GM23338 (cell line): Measurements from ENCODE around the gene SSTR3. TPM values are rescaled to one million over a fixed set of nuclear protein-coding genes. Genes with fewer than 3 reads are reported as not detected.

Source experiments
- ATAC-seq: fragments of 200-7000 bp; cut with Tn5 transposase; 3 replicates; pipeline ENCODE4 v1.9.1; 2020
- DNase-seq: peaks from one replicate; pipeline ENCODE4 v3.0.0-alpha.2; 2015; ENCODE audit warnings: low spot score
- H2AFZ ChIP-seq: fragments of 200-600 bp; sonication (generic); 2 replicates; pipeline ENCODE4 v1.8.0; 2016; ENCODE audit warnings: antibody characterized with exemption, mild to moderate bottlenecking, moderate library complexity
- H3F3A ChIP-seq: fragments of 200-600 bp; sonication (generic); replicated peaks from 2 replicates; pipeline ENCODE4 v1.8.0; 2017; ENCODE audit warnings: antibody characterized with exemption, mixed run types, low read depth
- H3K27ac ChIP-seq: fragments of 200-600 bp; sonication (generic); 2 replicates; pipeline ENCODE4 v1.6.1; 2016; ENCODE audit warnings: low read depth
- H3K27me3 ChIP-seq: fragments of 200-600 bp; sonication (generic); 2 replicates; pipeline ENCODE4 v1.8.0; 2016; ENCODE audit warnings: mild to moderate bottlenecking, mixed run types, moderate library complexity; ENCODE audit not compliant: insufficient read depth
- H3K36me3 ChIP-seq: fragments of 200-600 bp; sonication (generic); 2 replicates; pipeline ENCODE4 v1.8.0; 2016; ENCODE audit warnings: mild to moderate bottlenecking; ENCODE audit not compliant: insufficient read depth
- H3K4me1 ChIP-seq: fragments of 200-600 bp; sonication (generic); 2 replicates; pipeline ENCODE4 v1.8.0; 2016; ENCODE audit warnings: mild to moderate bottlenecking, moderate library complexity; ENCODE audit not compliant: insufficient read depth
- H3K4me2 ChIP-seq: fragments of 200-600 bp; sonication (generic); 2 replicates; pipeline ENCODE4 v1.7.1; 2017; ENCODE audit warnings: mixed run types
- H3K4me3 ChIP-seq: fragments of 200-600 bp; sonication (generic); 2 replicates; pipeline ENCODE4 v1.6.1; 2016; ENCODE audit warnings: mixed run types
- H3K79me2 ChIP-seq: fragments of 200-600 bp; sonication (generic); replicated peaks from 2 replicates; pipeline ENCODE4 v1.8.0; 2017; ENCODE audit warnings: mild to moderate bottlenecking; ENCODE audit not compliant: insufficient read depth
- H3K9me2 ChIP-seq: fragments of 200-600 bp; sonication (generic); 2 replicates; pipeline ENCODE4 v1.8.0; 2017; ENCODE audit not compliant: insufficient read depth
- H4K20me1 ChIP-seq: fragments of 200-600 bp; sonication (generic); replicated peaks from 2 replicates; pipeline ENCODE4 v1.8.0; 2017; ENCODE audit warnings: mild to moderate bottlenecking; ENCODE audit not compliant: insufficient read depth
- H3K27ac Mint-ChIP-seq: 2 replicates; pipeline ENCODE4 v1.8.0; 2020; ENCODE audit warnings: inconsistent platforms, mild to moderate bottlenecking, moderate library complexity, mixed read lengths
- H3K27me3 Mint-ChIP-seq: 3 replicates; pipeline ENCODE4 v1.8.0; 2022; ENCODE audit warnings: low read depth, mild to moderate bottlenecking, moderate library complexity, mixed read lengths, inconsistent platforms; ENCODE audit not compliant: insufficient read depth, poor library complexity
- H3K36me3 Mint-ChIP-seq: 3 replicates; pipeline ENCODE4 v1.8.0; 2021; ENCODE audit warnings: low read depth, mild to moderate bottlenecking, inconsistent platforms, moderate library complexity, mixed read lengths
- H3K4me1 Mint-ChIP-seq: 3 replicates; pipeline ENCODE4 v1.8.0; 2020; ENCODE audit warnings: mild to moderate bottlenecking, inconsistent platforms, mixed read lengths
- H3K4me3 Mint-ChIP-seq: 3 replicates; pipeline ENCODE4 v1.8.0; 2021; ENCODE audit warnings: moderate library complexity, mild to moderate bottlenecking, inconsistent platforms, mixed read lengths
- H3K9me3 Mint-ChIP-seq: 3 replicates; pipeline ENCODE4 v1.8.0; 2020; ENCODE audit warnings: moderate library complexity, mild to moderate bottlenecking, inconsistent platforms, mixed read lengths
- EZH2 ChIP-seq: fragments of 200-600 bp; sonication (generic); IDR thresholded peaks from one replicate; pipeline ENCODE4 v1.8.0; 2017; ENCODE audit warnings: antibody characterized with exemption, mild to moderate bottlenecking, low read depth; ENCODE audit not compliant: unreplicated experiment
- NANOG ChIP-seq: IDR thresholded peaks from 2 replicates; pipeline ENCODE4 v1.6.1; 2016; ENCODE audit warnings: antibody characterized with exemption, borderline replicate concordance
- STAT1 ChIP-seq: IDR thresholded peaks from one replicate; pipeline ENCODE4 v1.6.1; 2016; ENCODE audit warnings: antibody characterized with exemption; ENCODE audit not compliant: unreplicated experiment
- ZNF331 ChIP-seq: fragments of 250-450 bp; sonication (Bioruptor Pico); IDR thresholded peaks from 2 replicates; pipeline ENCODE4 v1.5.0; 2020; ENCODE audit warnings: low read depth, mild to moderate bottlenecking, moderate library complexity
- polyA plus RNA-seq: library from polyadenylated mRNA; unstranded; fragments of >200 nt; fragmentation: Nextera tagmentation; extraction: Ambion mirVana; gene quantifications from 2 replicates; pipeline ENCODE4 v1.2.1, GENCODE V29; 2016
- total RNA-seq: library from RNA; depleted of rRNA; stranded (reverse); fragments of >200 nt; shearing (Covaris generic); gene quantifications from 2 replicates; pipeline ENCODE4 v1.2.3, GENCODE V29; 2014
- TF ChIP-seq, protein P1 (sequence below), 2 experiments: fragments of 200-600 bp in 1 of 2; sonication (generic) in 1 of 2; conservative IDR thresholded peaks; 2 replicates each; pipeline versions ENCODE4 v1.5.1 to v1.6.1; 2016 to 2017; ENCODE audit warnings: antibody characterized with exemption in 2 of 2, low read depth in 2 of 2, mild to moderate bottlenecking in 2 of 2, moderate library complexity in 1 of 2
- TF ChIP-seq, protein P2 (sequence below): IDR thresholded peaks from one replicate; pipeline ENCODE4 v1.6.1; 2018; ENCODE audit warnings: antibody characterized with exemption; ENCODE audit not compliant: unreplicated experiment
- TF ChIP-seq, protein P3 (sequence below): fragments of 250-450 bp; sonication (Bioruptor Pico); IDR thresholded peaks from 2 replicates; pipeline ENCODE4 v1.5.0; 2020; ENCODE audit warnings: mild to moderate bottlenecking, moderate library complexity

The SSTR3 gene
- total and polyA plus RNA-seq, 2 experiments from 2014 or later: 0.66 TPM; not detected in 1

DNA sequence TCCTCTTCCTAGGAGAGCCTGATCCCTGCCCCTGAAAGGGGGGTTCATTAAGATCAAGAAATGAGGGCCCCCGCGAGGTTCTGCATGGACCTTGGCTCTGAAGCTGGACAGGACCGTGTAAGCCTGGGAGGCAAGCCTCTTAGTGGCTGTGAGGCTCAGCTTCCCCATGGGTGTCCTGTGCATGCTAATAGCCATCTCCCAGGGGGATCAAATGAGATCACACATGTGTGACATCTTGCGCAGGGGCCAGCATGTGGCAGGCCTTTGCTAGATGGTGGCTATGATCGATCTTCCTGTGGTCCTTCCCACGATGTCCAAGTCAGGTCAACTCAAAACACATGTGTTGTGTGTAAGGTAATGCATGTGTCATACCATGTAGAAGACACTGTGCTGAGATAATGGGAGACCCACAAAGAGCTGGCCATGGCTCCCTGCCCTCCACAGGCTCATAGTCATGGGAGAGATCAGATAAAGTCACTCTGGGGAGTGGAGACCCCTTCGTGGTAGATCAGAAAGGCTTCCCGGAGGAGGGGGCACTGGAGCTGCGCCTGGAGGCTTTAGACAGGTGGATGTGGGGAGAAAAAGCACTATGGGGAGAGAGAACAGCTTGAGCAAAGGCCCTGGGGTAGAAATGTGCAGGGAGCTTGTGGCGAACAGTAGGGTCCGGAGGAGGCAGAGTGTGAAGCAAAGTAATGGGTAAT is 28.1 kb upstream of the SSTR3 start:
- TF ChIP-seq, protein P1, sequence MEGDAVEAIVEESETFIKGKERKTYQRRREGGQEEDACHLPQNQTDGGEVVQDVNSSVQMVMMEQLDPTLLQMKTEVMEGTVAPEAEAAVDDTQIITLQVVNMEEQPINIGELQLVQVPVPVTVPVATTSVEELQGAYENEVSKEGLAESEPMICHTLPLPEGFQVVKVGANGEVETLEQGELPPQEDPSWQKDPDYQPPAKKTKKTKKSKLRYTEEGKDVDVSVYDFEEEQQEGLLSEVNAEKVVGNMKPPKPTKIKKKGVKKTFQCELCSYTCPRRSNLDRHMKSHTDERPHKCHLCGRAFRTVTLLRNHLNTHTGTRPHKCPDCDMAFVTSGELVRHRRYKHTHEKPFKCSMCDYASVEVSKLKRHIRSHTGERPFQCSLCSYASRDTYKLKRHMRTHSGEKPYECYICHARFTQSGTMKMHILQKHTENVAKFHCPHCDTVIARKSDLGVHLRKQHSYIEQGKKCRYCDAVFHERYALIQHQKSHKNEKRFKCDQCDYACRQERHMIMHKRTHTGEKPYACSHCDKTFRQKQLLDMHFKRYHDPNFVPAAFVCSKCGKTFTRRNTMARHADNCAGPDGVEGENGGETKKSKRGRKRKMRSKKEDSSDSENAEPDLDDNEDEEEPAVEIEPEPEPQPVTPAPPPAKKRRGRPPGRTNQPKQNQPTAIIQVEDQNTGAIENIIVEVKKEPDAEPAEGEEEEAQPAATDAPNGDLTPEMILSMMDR (conservative IDR thresholded peaks at IDR 0.05; ENCODE audit: low read depth in 2 of 2): no peak
- TF ChIP-seq EZH2 (no peak), STAT1 (no peak), NANOG (no peak), ZNF331 (CRISPR knock-in tag) (no peak)
- TF ChIP-seq, protein P2, sequence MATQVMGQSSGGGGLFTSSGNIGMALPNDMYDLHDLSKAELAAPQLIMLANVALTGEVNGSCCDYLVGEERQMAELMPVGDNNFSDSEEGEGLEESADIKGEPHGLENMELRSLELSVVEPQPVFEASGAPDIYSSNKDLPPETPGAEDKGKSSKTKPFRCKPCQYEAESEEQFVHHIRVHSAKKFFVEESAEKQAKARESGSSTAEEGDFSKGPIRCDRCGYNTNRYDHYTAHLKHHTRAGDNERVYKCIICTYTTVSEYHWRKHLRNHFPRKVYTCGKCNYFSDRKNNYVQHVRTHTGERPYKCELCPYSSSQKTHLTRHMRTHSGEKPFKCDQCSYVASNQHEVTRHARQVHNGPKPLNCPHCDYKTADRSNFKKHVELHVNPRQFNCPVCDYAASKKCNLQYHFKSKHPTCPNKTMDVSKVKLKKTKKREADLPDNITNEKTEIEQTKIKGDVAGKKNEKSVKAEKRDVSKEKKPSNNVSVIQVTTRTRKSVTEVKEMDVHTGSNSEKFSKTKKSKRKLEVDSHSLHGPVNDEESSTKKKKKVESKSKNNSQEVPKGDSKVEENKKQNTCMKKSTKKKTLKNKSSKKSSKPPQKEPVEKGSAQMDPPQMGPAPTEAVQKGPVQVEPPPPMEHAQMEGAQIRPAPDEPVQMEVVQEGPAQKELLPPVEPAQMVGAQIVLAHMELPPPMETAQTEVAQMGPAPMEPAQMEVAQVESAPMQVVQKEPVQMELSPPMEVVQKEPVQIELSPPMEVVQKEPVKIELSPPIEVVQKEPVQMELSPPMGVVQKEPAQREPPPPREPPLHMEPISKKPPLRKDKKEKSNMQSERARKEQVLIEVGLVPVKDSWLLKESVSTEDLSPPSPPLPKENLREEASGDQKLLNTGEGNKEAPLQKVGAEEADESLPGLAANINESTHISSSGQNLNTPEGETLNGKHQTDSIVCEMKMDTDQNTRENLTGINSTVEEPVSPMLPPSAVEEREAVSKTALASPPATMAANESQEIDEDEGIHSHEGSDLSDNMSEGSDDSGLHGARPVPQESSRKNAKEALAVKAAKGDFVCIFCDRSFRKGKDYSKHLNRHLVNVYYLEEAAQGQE: no peak
- TF ChIP-seq, protein P3, sequence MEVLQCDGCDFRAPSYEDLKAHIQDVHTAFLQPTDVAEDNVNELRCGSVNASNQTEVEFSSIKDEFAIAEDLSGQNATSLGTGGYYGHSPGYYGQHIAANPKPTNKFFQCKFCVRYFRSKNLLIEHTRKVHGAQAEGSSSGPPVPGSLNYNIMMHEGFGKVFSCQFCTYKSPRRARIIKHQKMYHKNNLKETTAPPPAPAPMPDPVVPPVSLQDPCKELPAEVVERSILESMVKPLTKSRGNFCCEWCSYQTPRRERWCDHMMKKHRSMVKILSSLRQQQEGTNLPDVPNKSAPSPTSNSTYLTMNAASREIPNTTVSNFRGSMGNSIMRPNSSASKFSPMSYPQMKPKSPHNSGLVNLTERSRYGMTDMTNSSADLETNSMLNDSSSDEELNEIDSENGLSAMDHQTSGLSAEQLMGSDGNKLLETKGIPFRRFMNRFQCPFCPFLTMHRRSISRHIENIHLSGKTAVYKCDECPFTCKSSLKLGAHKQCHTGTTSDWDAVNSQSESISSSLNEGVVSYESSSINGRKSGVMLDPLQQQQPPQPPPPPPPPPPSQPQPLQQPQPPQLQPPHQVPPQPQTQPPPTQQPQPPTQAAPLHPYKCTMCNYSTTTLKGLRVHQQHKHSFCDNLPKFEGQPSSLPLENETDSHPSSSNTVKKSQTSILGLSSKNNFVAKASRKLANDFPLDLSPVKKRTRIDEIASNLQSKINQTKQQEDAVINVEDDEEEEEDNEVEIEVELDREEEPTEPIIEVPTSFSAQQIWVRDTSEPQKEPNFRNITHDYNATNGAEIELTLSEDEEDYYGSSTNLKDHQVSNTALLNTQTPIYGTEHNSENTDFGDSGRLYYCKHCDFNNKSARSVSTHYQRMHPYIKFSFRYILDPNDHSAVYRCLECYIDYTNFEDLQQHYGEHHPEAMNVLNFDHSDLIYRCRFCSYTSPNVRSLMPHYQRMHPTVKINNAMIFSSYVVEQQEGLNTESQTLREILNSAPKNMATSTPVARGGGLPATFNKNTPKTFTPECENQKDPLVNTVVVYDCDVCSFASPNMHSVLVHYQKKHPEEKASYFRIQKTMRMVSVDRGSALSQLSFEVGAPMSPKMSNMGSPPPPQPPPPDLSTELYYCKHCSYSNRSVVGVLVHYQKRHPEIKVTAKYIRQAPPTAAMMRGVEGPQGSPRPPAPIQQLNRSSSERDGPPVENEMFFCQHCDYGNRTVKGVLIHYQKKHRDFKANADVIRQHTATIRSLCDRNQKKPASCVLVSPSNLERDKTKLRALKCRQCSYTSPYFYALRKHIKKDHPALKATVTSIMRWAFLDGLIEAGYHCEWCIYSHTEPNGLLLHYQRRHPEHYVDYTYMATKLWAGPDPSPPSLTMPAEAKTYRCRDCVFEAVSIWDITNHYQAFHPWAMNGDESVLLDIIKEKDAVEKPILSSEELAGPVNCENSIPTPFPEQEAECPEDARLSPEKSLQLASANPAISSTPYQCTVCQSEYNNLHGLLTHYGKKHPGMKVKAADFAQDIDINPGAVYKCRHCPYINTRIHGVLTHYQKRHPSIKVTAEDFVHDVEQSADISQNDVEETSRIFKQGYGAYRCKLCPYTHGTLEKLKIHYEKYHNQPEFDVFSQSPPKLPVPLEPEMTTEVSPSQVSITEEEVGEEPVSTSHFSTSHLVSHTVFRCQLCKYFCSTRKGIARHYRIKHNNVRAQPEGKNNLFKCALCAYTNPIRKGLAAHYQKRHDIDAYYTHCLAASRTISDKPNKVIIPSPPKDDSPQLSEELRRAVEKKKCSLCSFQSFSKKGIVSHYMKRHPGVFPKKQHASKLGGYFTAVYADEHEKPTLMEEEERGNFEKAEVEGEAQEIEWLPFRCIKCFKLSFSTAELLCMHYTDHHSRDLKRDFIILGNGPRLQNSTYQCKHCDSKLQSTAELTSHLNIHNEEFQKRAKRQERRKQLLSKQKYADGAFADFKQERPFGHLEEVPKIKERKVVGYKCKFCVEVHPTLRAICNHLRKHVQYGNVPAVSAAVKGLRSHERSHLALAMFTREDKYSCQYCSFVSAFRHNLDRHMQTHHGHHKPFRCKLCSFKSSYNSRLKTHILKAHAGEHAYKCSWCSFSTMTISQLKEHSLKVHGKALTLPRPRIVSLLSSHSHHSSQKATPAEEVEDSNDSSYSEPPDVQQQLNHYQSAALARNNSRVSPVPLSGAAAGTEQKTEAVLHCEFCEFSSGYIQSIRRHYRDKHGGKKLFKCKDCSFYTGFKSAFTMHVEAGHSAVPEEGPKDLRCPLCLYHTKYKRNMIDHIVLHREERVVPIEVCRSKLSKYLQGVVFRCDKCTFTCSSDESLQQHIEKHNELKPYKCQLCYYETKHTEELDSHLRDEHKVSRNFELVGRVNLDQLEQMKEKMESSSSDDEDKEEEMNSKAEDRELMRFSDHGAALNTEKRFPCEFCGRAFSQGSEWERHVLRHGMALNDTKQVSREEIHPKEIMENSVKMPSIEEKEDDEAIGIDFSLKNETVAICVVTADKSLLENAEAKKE (CRISPR knock-in tag): no peak
- H3K4me3 Mint-ChIP-seq: no peak overlapping the region
- peaks cover 21% of the 10 kb centered on the region for H3K4me1 Mint-ChIP-seq
- DNase-seq: no peak
- H2AFZ ChIP-seq: no peak overlapping the region
- no peaks in the 10 kb centered on the region for H3K9me3 Mint-ChIP-seq
- H3K27me3 Mint-ChIP-seq: peaks cover 19% of the 10 kb centered on the region
- no peaks in the 10 kb centered on the region for H3K36me3 ChIP-seq
- no peaks in the 10 kb centered on the region for H3K9me2 ChIP-seq
- no peaks in the 10 kb centered on the region for H3K27me3 ChIP-seq
- H3K4me2 ChIP-seq: no peak overlapping the region
- no peak overlapping the region for H3K27ac ChIP-seq
- H3K27ac Mint-ChIP-seq: no peak overlapping the region
- H4K20me1 ChIP-seq: no peaks in the 10 kb centered on the region
- H3K79me2 ChIP-seq: no peaks in the 10 kb centered on the region
- H3K4me1 ChIP-seq: peaks cover 7% of the 10 kb centered on the region; the same call in 1 of the 2 replicates
- no peaks in the 10 kb centered on the region for H3K36me3 Mint-ChIP-seq
- H3F3A ChIP-seq: no peaks in the 10 kb centered on the region
- ATAC-seq: no peak
- no peak overlapping the region for H3K4me3 ChIP-seq
